ENCODE data around the gene CUL4A. TPM values are rescaled to one million over a fixed set of nuclear protein-coding genes. Genes with fewer than 3 reads are reported as not detected.

CUL4A gene
- total and polyA plus RNA-seq, 9 of the 15 experiments (the other 6 are each of a cell fraction or from before 2014, with no cell fraction given): 21.1 to 92.0 (median 63.2) TPM

- TF ChIP-seq MYBL2 (IDR thresholded peaks at IDR 0.05; ENCODE audit: low read depth): no peak
- no peak for TF ChIP-seq MYBL2 (CRISPR knock-in tag; IDR thresholded peaks at IDR 0.05; ENCODE audit: borderline replicate concordance)
- TF ChIP-seq CHD4 (IDR thresholded peaks at IDR 0.05; ENCODE audit: insufficient read depth, insufficient replicate concordance, low read depth, low read length, poor library complexity, severe bottlenecking): no peak
- TF ChIP-seq DMBX1 (CRISPR knock-in tag; IDR thresholded peaks at IDR 0.05; ENCODE audit: borderline replicate concordance): no peak
- no peak for TF ChIP-seq MCM3 (IDR thresholded peaks at IDR 0.05)
- no peak for TF ChIP-seq ELK1 (CRISPR knock-in tag; IDR thresholded peaks at IDR 0.05)
- TF ChIP-seq HSF4 (CRISPR knock-in tag; IDR thresholded peaks at IDR 0.05; ENCODE audit: borderline replicate concordance): no peak
- TF ChIP-seq PTRF (tag; IDR thresholded peaks at IDR 0.05): no peak
- no peak for TF ChIP-seq SPI1 (IDR thresholded peaks at IDR 0.05; ENCODE audit: borderline replicate concordance, low read depth, low read length)
- TF ChIP-seq MTA2 (IDR thresholded peaks at IDR 0.05; ENCODE audit: low read depth): peak; percentile 32; the same call in 1 of the 2 replicates
- no peak for TF ChIP-seq ZBTB12 (CRISPR knock-in tag; IDR thresholded peaks at IDR 0.05)
- peak; percentile 76 for TF ChIP-seq HMGN3 (IDR thresholded peaks at IDR 0.05; ENCODE audit: borderline replicate concordance, extremely low read depth, insufficient read length, low read depth, low read length)
- TF ChIP-seq ATF7 (IDR thresholded peaks at IDR 0.05): peak; percentile 52
- TF ChIP-seq KLF1 (tag; IDR thresholded peaks at IDR 0.05): no peak
- TF ChIP-seq HES1 (IDR thresholded peaks at IDR 0.05; ENCODE audit: low read depth): no peak
- no peak for TF ChIP-seq NCOA2 (IDR thresholded peaks at IDR 0.05; ENCODE audit: partially characterized antibody in 2 of 2)
- no peak for TF ChIP-seq ZBED1 (IDR thresholded peaks at IDR 0.05)
- TF ChIP-seq JUND (IDR thresholded peaks at IDR 0.05; ENCODE audit: borderline replicate concordance, low read depth, low read length): peak; percentile 55
- peak; percentile 54; the same call in 1 of the 3 replicates for TF ChIP-seq JUND (tag; IDR thresholded peaks at IDR 0.05; ENCODE audit: borderline replicate concordance, low read depth, low read length)
- TF ChIP-seq ZNF121 (CRISPR knock-in tag; conservative IDR thresholded peaks at IDR 0.05): no peak
- TF ChIP-seq ATF3 (IDR thresholded peaks at IDR 0.05): no peak
- 0 out of 2 replicates have a peak, but pooled peaks have one; percentile 44 for TF ChIP-seq ATF3 (CRISPR knock-in tag; conservative IDR thresholded peaks at IDR 0.05)
These were observed 10.8 kb downstream of the CUL4A start (continued) for GRCh38 chr13:113220141-113220598.

Measured in K562 (cell line).